Tibial artery (tissue), 4 donors: Measurements from ENCODE around the gene LYPD4.

Experiments
- DNase-seq, 2 donors: peaks; one replicate each; pipeline ENCODE4 v3.0.0-alpha.2; 2019
- H3K27ac ChIP-seq, 2 donors: fragments of 200-600 bp; sonication (generic) in 1 of 2; 1 replicate in 1 of 2; 2 replicates in 1 of 2; pipeline ENCODE4 v1.5.1; 2018 to 2019; ENCODE audit warnings: mild to moderate bottlenecking in 1 of 2
- H3K27me3 ChIP-seq, 2 donors: fragments of 200-600 bp; sonication (generic) in 1 of 2; one replicate each; pipeline versions ENCODE4 v1.5.1 to v1.6.0; 2016 to 2019
- H3K36me3 ChIP-seq, 3 donors: fragments of 200-600 bp; sonication (generic) in 2 of 3; one replicate each; pipeline ENCODE4 v1.5.1; 2016 to 2019; ENCODE audit warnings: mild to moderate bottlenecking in 2 of 3
- H3K4me1 ChIP-seq, 4 donors: fragments of 200-600 bp; sonication (generic) in 2 of 4; 1 replicate in 3 of 4; 2 replicates in 1 of 4; pipeline ENCODE4 v1.5.1; 2016 to 2019
- H3K4me3 ChIP-seq, 2 donors: fragments of 200-600 bp; sonication (generic) in 1 of 2; 1 replicate in 1 of 2; 2 replicates in 1 of 2; pipeline ENCODE4 v1.5.1; 2018 to 2019; ENCODE audit warnings: mild to moderate bottlenecking in 2 of 2
- H3K9me3 ChIP-seq, 3 donors: fragments of 200-600 bp; sonication (generic) in 1 of 3; one replicate each; pipeline ENCODE4 v1.5.1; 2016 to 2019
- CTCF ChIP-seq, 2 experiments: fragments of 200-600 bp in 1 of 2; fragments of 450-650 bp in 1 of 2; IDR thresholded peaks; one replicate each; pipeline ENCODE4 v1.5.1; 2017 to 2019; ENCODE audit warnings: antibody characterized with exemption in 2 of 2, mild to moderate bottlenecking in 1 of 2, moderate library complexity in 1 of 2
- intact Hi-C: fragments of 100-400 bp; cut with DNase I; formaldehyde crosslinking; loops from one replicate; pipeline ENCODE4 v1.15.0; 2023; ENCODE audit warnings: low total_unique reads

LYPD4 gene

DNA sequence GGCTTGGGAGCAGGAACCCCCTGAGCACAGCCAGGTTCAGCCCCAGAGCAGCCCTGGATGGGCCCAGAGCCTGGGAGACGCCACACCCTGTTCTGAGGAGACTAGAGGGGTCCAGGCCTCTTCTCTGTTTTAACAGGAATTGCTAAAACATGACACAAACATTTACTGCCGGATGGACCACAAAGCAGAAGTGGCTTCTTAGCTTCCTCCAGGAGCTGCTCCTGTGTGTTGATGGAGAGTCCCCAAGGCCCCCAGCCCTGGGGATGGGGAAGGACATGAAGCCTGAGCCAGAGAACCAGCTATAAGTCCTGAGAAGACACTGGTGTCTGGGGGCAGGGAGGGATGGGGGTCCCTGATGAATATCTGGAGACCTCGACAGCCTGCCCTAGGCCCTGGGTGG, 33.4 kb downstream of the LYPD4 start:
- Histone ChIP-seq H3K4me1 (no peaks in the 10 kb centered on the region), H3K36me3 (no peaks in the 10 kb centered on the region), H3K9me3 (no peaks in the 10 kb centered on the region), H3K4me3 (no peak overlapping the region), H3K27ac (no peak overlapping the region), H3K27me3 (peaks cover 0 to 41% of the 10 kb centered on the region in 2 donors)
- intact Hi-C loops, result no loop called here
- DNase-seq, result peak in 1 of 2 donors; percentile 47
- TF ChIP-seq CTCF (IDR thresholded peaks at IDR 0.05), result no peak

DNA sequence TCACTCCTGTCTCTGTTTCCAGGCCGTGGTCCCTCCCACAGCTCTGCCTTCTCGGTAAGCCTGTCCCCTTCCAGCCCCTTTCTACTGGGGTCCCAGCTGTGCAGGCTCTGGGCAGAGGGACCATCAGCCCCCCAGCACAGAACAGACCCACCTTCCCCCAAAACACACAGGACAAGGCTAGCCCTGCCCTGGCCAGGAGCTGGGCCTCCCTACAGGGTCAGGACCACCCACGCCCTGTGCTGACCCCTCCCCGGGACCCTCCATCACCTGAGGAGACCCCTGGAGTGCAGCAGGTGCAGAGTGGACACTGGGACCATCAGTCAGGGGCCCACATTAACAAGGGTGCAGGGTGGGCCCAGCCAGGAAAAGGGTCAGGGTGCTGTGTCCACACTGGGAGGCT, 34.2 kb downstream of the LYPD4 start:
- no peak overlapping the region for H3K4me3 ChIP-seq
- H3K27ac ChIP-seq, result no peak overlapping the region
- H3K27me3 ChIP-seq, result peaks cover 0 to 41% of the 10 kb centered on the region in 2 donors
- DNase-seq, result no peak
- no peaks in the 10 kb centered on the region for H3K9me3 ChIP-seq
- no peak for TF ChIP-seq CTCF (IDR thresholded peaks at IDR 0.05)
- H3K4me1 ChIP-seq, result no peaks in the 10 kb centered on the region
- intact Hi-C loops, result no loop called here
- H3K36me3 ChIP-seq, result no peaks in the 10 kb centered on the region

DNA sequence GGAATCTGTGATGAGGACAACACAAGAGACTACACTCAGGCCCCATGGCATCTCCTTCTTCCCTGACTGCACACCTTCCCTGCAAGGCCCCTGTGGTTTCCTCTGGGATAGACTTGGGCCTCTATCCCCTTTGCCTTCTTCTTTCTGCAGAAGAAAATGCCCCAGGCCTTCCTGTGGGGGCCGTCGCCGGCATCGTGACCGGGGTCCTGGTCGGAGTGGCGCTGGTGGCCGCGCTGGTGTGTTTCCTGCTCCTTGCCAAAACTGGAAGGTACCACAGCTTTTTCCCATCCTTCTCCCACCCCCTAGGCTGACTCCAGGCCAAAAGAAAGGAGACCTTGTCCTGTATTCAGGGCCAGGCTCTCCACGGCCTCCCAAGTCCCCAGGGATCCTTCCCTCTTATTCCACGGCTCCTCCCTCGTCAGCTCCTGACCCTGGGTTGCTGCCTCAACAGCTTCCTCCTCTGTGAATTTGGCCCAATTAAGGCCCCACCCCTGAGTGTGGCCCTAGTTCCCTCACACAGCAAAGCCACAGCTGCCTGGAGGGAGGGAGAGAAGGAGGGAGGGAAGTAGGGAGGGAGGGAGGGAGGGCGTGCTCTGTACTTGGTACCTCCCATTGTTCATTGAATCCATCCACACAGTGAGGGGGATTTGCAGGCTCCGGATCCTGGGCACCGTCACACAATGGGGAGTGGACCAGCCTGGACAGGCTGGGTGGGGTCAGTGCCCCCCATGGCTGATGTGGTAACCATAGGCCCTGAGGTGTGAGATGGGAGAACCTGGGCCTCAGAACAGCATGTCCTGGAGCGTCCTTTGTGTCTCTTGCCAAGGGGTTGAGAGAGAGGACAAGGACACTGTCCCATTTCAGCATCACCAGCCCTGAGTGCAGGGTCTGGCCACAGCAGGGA, 35.6 kb downstream of the LYPD4 start:
- no peak for TF ChIP-seq CTCF (IDR thresholded peaks at IDR 0.05)
- intact Hi-C loops, result no loop called here
- peak in 1 of 2 donors; percentile 49 for DNase-seq
- Histone ChIP-seq H3K9me3 (no peaks in the 10 kb centered on the region), H3K36me3 (no peaks in the 10 kb centered on the region), H3K4me1 (no peaks in the 10 kb centered on the region), H3K27ac (no peak overlapping the region), H3K4me3 (no peak overlapping the region), H3K27me3 (peaks cover 0 to 39% of the 10 kb centered on the region in 2 donors)

- Histone ChIP-seq H3K9me3 (no peaks in the 10 kb centered on the region), H3K4me1 (no peaks in the 10 kb centered on the region), H3K4me3 (no peak overlapping the region), H3K27me3 (peaks cover 0 to 38% of the 10 kb centered on the region in 2 donors), H3K27ac (no peak overlapping the region), H3K36me3 (no peaks in the 10 kb centered on the region)
- intact Hi-C loops, result no loop called here
- DNase-seq, result no peak
- no peak for TF ChIP-seq CTCF (IDR thresholded peaks at IDR 0.05)
Observed at GRCh38 chr19:41807176-41807575, 37.3 kb downstream of the LYPD4 start.

DNA sequence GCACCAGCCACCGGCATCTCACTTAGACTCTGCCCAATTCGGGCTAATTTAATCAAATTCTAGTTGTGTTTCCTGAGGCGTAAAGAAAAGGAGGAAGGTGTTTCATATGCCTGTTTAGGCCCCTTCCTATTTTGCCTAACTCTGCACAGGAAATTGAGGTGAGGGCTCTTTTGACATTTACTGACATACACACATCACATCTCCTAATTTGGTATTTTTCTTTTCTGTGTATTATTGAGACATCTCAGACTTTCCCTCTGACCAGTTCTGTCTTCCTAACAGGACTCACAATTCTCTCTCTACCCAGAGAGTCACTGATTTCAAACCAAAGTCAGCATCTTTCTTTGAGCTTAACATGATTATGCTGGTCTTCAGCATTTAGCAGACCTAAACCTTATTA, 40.1 kb downstream of the LYPD4 start:
- no peak for DNase-seq
- no peak overlapping the region for H3K4me3 ChIP-seq
- no peak for TF ChIP-seq CTCF (IDR thresholded peaks at IDR 0.05)
- H3K27ac ChIP-seq, result no peak overlapping the region
- H3K27me3 ChIP-seq, result peaks cover 0 to 18% of the 10 kb centered on the region in 2 donors
- no peaks in the 10 kb centered on the region for H3K9me3 ChIP-seq
- H3K36me3 ChIP-seq, result no peaks in the 10 kb centered on the region
- intact Hi-C loops, result no loop called here
- no peaks in the 10 kb centered on the region for H3K4me1 ChIP-seq
